Measurements from ENCODE around the gene CNGA1. TPM values are rescaled to one million over a fixed set of nuclear protein-coding genes. Genes with fewer than 3 reads are reported as not detected.

Gene CNGA1
- total RNA-seq: under 1 TPM in 1 of 2 experiments, not detected in 1; 0.38 TPM

DNA sequence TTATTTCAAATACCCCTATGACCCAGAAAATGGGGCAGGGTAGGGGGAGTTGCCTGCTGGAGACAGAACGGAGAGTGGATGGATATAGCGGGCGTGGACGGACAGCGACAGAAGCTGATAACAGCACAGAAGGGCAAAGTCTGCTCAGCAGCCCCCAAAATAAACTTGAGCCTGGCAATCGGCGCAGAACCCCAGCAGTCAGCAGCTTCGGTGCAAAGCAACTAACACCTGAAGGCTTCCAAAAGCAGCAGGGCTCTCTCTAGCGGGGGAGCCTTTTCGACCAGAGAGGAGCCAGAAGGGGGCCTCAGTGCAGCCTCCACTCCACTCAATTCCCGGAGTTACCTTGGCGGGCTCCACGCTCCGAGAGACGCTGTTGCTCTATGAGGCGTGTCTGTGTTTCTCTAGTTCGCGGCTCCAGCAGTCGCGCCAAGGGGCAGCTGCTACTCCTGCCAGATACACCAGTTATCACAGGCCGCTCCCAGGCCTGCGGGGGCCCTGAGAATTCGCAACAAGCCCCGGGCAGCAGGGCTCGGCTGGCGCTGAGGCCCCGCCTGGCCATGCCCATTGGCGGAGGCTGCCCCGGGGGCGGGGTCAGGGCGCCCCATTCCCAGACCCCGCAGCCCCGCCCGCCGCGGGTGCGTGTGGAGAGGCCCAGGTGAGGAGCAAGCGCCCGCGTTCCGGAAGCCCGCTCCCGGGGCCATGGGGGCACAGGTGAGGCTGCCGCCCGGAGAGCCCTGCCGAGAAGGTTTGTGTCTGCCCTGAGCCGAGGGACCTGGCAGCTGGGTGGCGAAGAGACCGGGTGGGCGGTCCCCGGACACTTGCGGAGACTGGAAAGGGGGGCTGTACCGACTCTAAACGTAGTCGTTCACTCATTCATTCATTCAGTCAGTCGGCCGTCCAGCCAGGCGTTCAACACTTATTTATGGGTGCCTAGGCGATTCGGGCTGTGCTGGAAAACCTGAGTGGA is at the start of gene CNGA1, which contains the start of gene NIPAL1:
Gene CNGA1, minus strand, starts transcription at position 541 of the 967 bp plus-strand sequence. CDS start 63,992 bp downstream, outside the sequence.
Gene NIPAL1, plus strand, starts transcription at position 632 of the 967 bp plus-strand sequence. Its CDS starts 68 bp downstream, at position 700.
- POLR2A ChIA-PET: no interaction called here
- CTCF ChIA-PET: interaction anchor here (0.6 to 1.1 kb wide), 3 partner anchors 70 to 115 kb away, joined by 3 read pairs; no protein-coding TSS in a partner anchor

DNA sequence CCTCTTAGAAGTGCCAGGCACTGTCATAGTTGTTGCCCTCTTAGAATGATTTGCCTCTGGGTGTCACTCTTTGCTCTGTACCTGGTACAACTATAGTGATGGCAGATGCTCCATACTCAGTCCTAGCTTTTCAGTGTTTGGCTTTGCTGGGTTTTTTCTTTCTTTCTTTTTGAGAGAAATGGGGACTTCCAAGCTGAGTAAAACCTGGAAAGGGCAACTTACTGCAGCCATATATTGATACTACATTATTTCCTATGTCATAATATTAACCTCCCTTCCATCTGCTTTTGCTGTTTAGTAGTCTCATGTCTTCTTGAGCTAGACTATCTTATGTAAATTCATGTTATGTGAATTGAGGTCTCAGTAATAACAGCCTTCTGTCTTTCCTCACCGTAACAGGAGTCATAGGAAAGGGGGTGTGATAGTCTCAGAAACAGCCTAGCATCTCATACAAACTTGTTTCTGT is 49.1 kb upstream of the CNGA1 start:
- POLR2A ChIA-PET: no interaction called here
- CTCF ChIA-PET: interaction anchor here (1.2 kb wide), 1 partner anchor 47 kb away, joined by 3 read pairs; no protein-coding TSS in a partner anchor

GRCh38 chr4:48064349-48064748 is 47.9 kb upstream of the CNGA1 start:
- CTCF ChIA-PET: no interaction called here

DNA sequence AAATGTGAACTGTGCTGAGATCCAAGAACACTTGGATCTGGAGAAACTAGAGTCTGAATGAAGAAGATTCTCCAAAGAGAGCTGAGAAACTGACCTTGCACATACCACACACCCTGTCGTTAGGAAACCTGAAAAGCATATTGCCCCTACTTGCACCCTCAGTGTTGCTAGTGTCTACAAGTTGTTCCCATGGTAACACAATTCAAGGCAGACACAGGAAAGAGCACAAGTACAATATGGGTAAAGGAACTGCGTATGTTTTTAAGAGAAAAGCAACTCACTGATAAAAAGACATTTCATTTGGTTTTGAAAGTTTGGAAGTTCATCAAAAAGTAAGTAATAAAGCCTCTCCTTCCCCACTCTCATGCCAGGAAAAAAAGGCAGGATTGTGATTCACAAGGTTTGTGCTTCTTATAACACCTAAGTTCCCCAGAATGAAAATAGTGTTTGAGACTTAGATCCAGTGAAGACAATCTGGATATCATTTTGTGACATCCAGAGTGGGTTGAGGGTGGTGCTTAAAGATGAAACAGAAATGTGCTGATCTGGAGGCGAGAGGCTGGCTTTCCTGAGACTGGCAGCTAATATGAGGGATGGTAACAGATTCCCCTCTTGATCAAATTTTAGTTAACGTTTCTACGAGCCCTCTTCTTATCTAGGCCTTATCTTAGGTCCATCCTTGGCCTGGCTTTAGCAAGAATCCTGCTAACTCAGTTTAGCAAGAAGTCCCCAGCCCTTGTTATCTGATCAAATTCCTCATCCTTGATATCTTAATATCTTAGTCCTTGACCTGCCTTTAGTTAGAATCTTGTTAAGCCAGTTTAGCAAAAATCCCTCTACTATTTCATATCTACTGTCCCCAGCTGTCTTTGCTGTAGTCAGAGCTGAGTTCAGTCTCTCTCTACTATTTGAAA is 42.4 kb upstream of the CNGA1 start:
- CTCF ChIA-PET: interaction anchor here (0.6 kb wide), 1 partner anchor 177 kb away, joined by 3 read pairs; no protein-coding TSS in a partner anchor
- POLR2A ChIA-PET: no interaction called here

More at GRCh38 chr4:48064349-48064748, 47.9 kb upstream of the CNGA1 start:
- POLR2A ChIA-PET: interaction anchor here (1.1 kb wide), 1 partner anchor 39 kb away, joined by 3 read pairs; no protein-coding TSS in a partner anchor

DNA sequence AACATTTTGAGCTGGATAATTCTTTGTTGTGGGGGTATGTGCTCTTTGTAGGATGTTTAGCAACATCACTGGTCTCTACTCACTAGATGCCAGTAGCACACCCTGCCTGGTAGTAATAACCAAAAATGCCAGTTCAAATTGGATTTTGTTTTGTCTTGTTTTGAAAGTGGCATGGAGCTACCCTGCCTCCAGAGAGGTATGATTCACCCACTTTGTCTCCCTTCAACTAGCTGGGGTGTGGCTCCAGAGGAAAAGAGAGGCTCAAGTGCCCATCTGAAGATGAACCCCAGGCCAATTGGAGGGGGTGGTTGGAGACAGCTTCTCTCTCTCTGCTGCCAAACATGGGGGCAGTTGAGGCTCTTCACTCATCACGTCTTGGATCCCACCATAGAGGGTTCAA is 34.6 kb upstream of the CNGA1 start:
- ChIA-PET POLR2A (no interaction called here), CTCF (interaction anchor here (0.8 kb wide), 1 partner anchor 15 kb away, joined by 3 read pairs; no protein-coding TSS in a partner anchor)

DNA sequence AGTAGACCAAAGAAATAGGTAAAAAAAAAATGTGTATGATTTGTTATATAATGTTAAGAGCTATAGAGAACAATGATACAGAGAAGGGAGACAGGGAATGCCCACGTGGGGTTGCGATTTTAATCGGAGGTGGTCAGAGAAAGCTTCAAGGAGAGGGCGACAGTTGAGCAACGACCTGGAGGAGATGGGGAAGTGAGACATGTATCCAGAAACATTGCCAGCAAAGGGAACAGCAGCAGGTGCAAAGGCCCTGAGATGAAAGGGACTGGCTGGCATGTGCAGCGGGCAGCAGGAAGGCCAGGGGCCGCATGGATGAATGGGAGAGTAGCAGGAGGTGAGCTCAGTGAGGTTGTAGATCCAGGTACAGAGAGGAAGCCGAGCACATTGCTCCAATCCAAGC is 33.0 kb upstream of the CNGA1 start:
- ChIA-PET POLR2A (no interaction called here), CTCF (no interaction called here)

- ChIA-PET POLR2A (interaction anchor here (0.8 to 3.2 kb wide), 2 partner anchors 12 to 61 kb away, joined by 4 to 14 read pairs; no protein-coding TSS in a partner anchor), CTCF (interaction anchor here (1.2 to 1.7 kb wide), 2 partner anchors 12 to 36 kb away, joined by 4 to 8 read pairs; no protein-coding TSS in a partner anchor)
Measured at GRCh38 chr4:48047896-48048295, 31.4 kb upstream of the CNGA1 start.

DNA sequence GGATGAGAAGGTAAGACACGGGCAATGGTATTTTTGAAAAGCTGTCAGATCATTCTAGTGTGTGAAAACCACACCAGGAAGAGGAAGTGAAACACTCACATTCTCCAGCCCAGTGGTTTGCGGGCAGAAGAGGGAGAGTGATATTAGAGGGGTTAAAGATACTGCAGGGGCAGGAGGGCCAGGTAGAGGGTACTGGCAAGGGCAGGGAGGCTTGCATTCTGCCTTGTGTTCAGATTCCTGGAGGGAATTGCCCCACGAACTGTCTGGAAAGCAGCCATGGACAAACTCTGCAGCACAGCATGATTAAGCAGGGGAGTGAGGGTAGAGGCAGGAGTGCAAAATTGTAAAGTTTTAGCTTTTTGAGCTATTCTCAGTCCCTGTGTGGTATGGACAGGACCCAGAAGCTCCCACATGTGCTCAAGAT is 31.0 kb upstream of the CNGA1 start:
- ChIA-PET CTCF (interaction anchor here (1.2 to 1.7 kb wide), 2 partner anchors 12 to 36 kb away, joined by 4 to 8 read pairs; no protein-coding TSS in a partner anchor), POLR2A (interaction anchor here (0.8 to 3.2 kb wide), 2 partner anchors 12 to 62 kb away, joined by 4 to 14 read pairs; no protein-coding TSS in a partner anchor)

DNA sequence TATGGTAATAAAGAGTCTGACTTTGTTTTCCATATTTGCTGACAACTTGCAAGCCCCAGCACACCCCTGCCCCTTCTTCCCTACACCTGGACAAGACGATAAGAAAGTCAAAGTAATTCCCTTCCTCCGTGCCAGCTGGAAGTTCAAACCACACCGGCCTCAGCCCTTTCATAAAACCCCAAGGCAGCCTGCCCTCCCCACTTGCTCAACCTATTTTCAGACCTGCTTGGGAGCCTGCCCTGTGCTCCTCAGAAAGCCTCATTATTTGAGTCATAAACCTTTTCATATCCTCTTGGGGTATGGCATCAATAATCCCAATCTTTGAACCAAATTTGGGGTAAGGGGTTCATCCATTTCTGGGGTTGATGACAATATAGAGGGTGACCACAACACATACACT is 29.6 kb upstream of the CNGA1 start:
- POLR2A ChIA-PET: interaction anchor here (3.2 kb wide), 1 partner anchor 10 kb away, joined by 14 read pairs; no protein-coding TSS in a partner anchor
- CTCF ChIA-PET: interaction anchor here (1.5 to 1.7 kb wide), 2 partner anchors 10 to 28 kb away, joined by 3 to 8 read pairs; no protein-coding TSS in a partner anchor

GRCh38 chr4:48044298-48044697 is 27.8 kb upstream of the CNGA1 start:
- CTCF ChIA-PET: interaction anchor here (1.6 kb wide), 1 partner anchor 10 kb away, joined by 6 read pairs; no protein-coding TSS in a partner anchor
- POLR2A ChIA-PET: no interaction called here

DNA sequence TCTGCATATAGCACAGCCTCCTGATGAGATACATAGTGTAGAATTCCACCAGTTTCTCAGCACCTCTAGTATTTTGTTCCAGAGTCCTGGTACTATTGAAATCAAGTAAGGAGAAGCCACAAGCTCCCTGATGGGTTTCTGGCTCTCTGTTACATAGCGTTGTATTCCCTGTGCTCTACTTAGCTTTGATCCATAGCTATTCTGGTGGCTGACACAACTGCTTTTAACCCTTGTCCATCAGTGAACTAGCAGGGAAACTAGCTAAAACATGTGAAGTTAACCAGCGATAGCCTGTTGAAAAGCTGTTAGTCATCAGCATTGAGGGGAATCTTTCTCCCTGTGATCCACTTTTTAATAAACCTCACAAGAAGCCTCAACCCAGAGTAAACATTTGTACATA is 27.0 kb upstream of the CNGA1 start:
- CTCF ChIA-PET: no interaction called here
- POLR2A ChIA-PET: interaction anchor here (0.6 kb wide), 1 partner anchor 583 kb away, joined by 3 read pairs; no protein-coding TSS in a partner anchor

DNA sequence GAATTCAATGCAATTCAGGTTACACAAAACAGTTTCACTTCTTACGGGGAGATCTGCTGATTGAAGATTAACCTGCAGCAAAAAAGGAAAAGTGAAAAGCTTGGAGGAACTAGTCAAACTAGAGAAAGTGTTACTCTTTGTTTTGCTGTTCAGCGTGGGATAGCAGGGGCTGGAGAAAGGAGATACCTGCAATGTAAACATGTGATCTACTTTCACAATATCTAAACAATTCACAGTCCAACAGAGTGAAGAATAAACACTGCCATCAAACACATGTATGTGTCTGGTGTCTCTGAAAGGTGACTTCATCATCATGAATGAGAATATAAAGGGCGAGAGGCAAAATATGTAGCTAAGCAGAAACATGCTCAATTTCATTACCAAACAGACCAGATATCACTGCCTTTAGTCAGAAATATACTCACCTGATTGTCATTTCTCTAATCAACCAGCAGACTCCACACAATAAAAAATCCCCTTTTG is 26.5 kb upstream of the CNGA1 start:
- POLR2A ChIA-PET: no interaction called here

GRCh38 chr4:48041535-48042137 is 25.2 kb upstream of the CNGA1 start:
- ChIA-PET POLR2A (no interaction called here), CTCF (interaction anchor here (0.6 to 0.9 kb wide), 2 partner anchors 45 to 567 kb away, joined by 3 read pairs; no protein-coding TSS in a partner anchor)

More for the DNA sequence above, 26.5 kb upstream of the CNGA1 start:
- CTCF ChIA-PET: no interaction called here

DNA sequence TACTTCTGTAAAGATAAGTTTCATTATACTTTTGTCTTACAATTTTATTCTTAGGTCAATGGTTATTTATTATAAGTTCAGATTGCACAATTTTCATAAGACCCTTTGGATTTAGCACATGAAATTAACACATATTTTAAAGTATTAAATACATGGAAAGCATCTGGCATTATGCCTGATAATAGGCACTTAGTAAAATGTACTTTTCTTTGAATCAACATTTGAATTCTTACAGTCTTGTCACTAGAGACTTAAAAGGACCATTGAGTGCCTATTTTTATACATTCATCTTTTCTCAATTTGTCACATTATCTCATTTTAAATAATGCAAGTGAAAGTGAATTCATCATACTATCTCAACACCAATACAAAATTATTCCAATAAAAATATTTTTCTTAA is 23.1 kb upstream of the CNGA1 start:
- POLR2A ChIA-PET: no interaction called here
- CTCF ChIA-PET: no interaction called here

- ChIA-PET POLR2A (no interaction called here), CTCF (interaction anchor here (1.8 kb wide), 1 partner anchor 20 kb away, joined by 5 read pairs; no protein-coding TSS in a partner anchor)
Measured at GRCh38 chr4:48038666-48039065, 22.2 kb upstream of the CNGA1 start.

GRCh38 chr4:48037117-48037462 is 20.6 kb upstream of the CNGA1 start:
- ChIA-PET CTCF (interaction anchor here (1.8 kb wide), 1 partner anchor 19 kb away, joined by 5 read pairs; no protein-coding TSS in a partner anchor), POLR2A (interaction anchor here (2.5 kb wide), 1 partner anchor 10 kb away, joined by 14 read pairs; no protein-coding TSS in a partner anchor)

GRCh38 chr4:48035952-48036351 is 19.5 kb upstream of the CNGA1 start:
- CTCF ChIA-PET: interaction anchor here (1.0 to 2.1 kb wide), 4 partner anchors 11 to 94 kb away, joined by 3 to 8 read pairs (median 6); no protein-coding TSS in a partner anchor
- POLR2A ChIA-PET: interaction anchor here (0.9 to 2.5 kb wide), 3 partner anchors 11 to 96 kb away, joined by 3 to 14 read pairs (median 3); no protein-coding TSS in a partner anchor
